H1 (cell line): ENCODE results near the gene DAPK1. TPM values are rescaled to one million over a fixed set of nuclear protein-coding genes. Genes with fewer than 3 reads are reported as not detected.

Experiments used
- SAP30 ChIP-seq: fragments of 300-600 bp; sonication (generic); IDR thresholded peaks from 2 replicates; pipeline ENCODE4 v1.7.1; 2012; ENCODE audit warnings: low read length, moderate library complexity, mild to moderate bottlenecking, inconsistent platforms; ENCODE audit not compliant: insufficient read depth, insufficient replicate concordance
- SP2 ChIP-seq: IDR thresholded peaks from 2 replicates; pipeline ENCODE4 v1.6.1; 2012; ENCODE audit warnings: mild to moderate bottlenecking, low read length, inconsistent platforms
- TAF7 ChIP-seq: optimal IDR thresholded peaks from 2 replicates; pipeline ENCODE3; 2011; ENCODE audit warnings: low read depth, mild to moderate bottlenecking, inconsistent platforms, low read length, moderate library complexity, borderline replicate concordance
- YY1 ChIP-seq: IDR thresholded peaks from 2 replicates; pipeline ENCODE4 v1.6.1; 2011; ENCODE audit warnings: low read depth, mild to moderate bottlenecking, low read length
- polyA plus RNA-seq, 7 experiments: library from polyadenylated mRNA; depleted of rRNA in 3 of 7; stranded (reverse) in 5 of 7; unstranded in 2 of 7; fragments of >200 nt in 5 of 7; fragments of 200-250 nt in 2 of 7; gene quantifications; 1 replicate in 5 of 7; 2 replicates in 1 of 7; 4 replicates in 1 of 7; pipeline versions ENCODE4 v1.2.1 to v1.2.3, GENCODE V29; 2011 to 2013; ENCODE audit warnings: missing spikeins in 2 of 7, mixed read lengths in 2 of 7
- total RNA-seq: library from RNA; stranded (reverse); fragmentation: NEBNext Ultra II Directional; extraction: Animal tissue kit (Norgen Biotek cat#: 25700); gene quantifications from 2 replicates; pipeline ENCODE4 v1.2.1, GENCODE V29; 2021

Gene DAPK1
- total and polyA plus RNA-seq, 2 of the 8 experiments (the other 6 are each of a cell fraction or from before 2014, with no cell fraction given), result 62.4 to 131 TPM

DNA sequence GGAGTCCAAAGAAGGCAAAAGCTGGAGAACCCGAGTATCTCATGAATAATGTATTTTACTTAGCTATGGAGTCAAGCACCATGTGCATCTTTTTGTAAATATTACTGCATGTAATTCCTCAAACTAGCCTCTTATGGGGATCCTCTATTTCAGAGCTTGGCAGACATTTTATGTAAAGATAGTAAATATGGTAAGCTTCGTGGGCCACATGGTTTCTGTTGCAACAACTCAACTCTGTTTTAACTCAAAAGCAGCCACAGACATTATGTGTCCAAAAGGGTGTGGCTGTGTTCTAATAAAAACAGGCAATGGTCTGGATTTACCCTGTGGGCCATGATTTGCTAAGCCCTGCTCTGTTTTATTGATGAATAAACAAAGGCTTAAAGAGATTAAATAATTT is 17.3 kb downstream of the DAPK1 start (continued):
- TF ChIP-seq SAP30 (no peak), TAF7 (no peak), SP2 (no peak), YY1 (no peak)
